GM18526 (cell line): ENCODE data around the gene PI4K2A.

ENCODE experiments used
- POLR2A ChIP-seq: IDR thresholded peaks from 3 replicates; pipeline ENCODE4 v1.6.1; 2011; ENCODE audit not compliant: insufficient read length; ENCODE audit errors: extremely low read depth

PI4K2A gene

GRCh38 chr10:97711640-97712572 is 71.4 kb downstream of the PI4K2A start:
- no peak for TF ChIP-seq POLR2A

- TF ChIP-seq POLR2A: no peak
Observed at GRCh38 chr10:97713339-97713825, 72.9 kb downstream of the PI4K2A start, which contains the start of gene MARVELD1. TSS of gene MARVELD1 (plus strand) at chr10:97713730. CDS start at chr10:97713877, 147 bp downstream.

DNA sequence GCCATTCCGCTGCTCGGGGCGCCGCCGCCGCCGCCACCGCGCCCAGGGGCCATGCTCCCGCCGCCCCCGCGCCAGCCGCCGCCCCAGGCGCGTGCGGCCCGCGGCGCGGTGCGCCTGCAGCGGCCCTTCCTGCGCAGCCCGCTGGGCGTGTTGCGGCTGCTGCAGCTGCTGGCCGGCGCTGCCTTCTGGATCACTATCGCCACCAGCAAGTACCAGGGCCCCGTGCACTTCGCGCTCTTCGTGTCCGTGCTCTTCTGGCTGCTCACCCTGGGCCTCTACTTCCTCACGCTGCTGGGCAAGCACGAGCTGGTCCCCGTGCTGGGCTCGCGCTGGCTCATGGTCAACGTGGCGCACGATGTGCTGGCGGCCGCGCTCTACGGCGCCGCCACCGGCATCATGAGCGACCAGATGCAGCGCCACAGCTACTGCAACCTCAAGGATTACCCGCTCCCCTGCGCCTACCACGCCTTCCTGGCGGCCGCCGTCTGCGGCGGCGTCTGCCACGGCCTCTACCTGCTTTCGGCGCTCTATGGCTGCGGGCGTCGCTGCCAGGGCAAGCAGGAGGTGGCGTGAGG is 73.4 kb downstream of the PI4K2A start:
- no peak for TF ChIP-seq POLR2A

GRCh38 chr10:97714401-97715258 is 74.2 kb downstream of the PI4K2A start:
- TF ChIP-seq POLR2A: no peak

- TF ChIP-seq POLR2A: no peak
Observed at GRCh38 chr10:97715259-97715874, 74.9 kb downstream of the PI4K2A start.

- TF ChIP-seq POLR2A: no peak
Observed at GRCh38 chr10:97717627-97718026, 77.2 kb downstream of the PI4K2A start.

- TF ChIP-seq POLR2A: no peak
Observed at GRCh38 chr10:97718178-97718577, 77.7 kb downstream of the PI4K2A start.

GRCh38 chr10:97718659-97719142 is 78.2 kb downstream of the PI4K2A start:
- TF ChIP-seq POLR2A: no peak

GRCh38 chr10:97719602-97720001 is 79.1 kb downstream of the PI4K2A start:
- TF ChIP-seq POLR2A: no peak

- no peak for TF ChIP-seq POLR2A
Observed at GRCh38 chr10:97721871-97722780, 81.7 kb downstream of the PI4K2A start.

DNA sequence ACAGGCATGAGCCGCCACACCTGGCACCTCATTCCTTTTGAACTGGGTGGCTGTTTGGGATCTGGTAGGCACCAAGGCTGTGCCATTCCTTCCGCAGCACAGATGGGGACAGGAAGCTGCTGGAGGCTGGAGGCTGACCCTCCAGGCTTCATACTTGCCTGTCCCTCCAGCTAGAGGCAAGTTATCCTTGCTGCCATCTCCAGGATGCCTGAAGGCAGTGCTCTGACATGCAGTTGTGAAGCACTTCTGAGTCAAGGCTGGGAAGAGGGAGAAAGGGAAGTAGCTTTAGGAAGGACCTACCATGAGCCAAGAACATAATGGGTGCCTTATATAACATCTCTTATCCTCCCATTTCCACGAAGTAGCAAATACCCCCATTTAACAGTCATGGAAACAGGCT is 82.5 kb downstream of the PI4K2A start:
- no peak for TF ChIP-seq POLR2A

DNA sequence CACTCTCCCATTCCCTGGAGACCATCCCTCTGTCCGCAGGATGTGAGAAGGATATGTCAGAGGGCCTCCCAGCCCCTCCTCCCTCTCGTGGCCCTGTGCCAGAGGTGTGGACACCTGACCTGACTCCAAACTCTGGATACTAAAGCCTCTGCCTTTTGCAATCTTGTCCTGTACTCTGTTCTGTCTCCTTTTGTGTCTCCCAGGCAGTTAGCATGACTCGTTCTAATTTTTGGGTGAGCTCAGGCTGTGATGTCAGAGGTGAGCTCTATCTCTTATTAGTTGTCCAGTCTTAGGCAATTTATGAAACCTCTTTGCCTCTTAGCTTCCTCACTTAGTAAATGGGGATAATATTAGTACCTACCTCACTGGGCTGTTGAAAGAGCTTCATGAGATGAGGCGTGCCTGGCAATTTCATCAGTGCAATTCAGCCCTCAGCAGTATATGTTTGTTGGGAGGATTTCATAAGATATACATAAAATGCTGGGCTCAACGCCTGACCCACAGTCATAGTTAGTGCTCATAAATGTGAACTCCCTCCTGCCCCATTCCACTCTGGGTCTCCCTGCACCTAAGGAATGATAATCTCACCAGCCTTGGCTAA is 84.0 kb downstream of the PI4K2A start:
- TF ChIP-seq POLR2A: no peak
